H4 (cell line): ENCODE measurements around the gene GNPNAT1. TPM values are rescaled to one million over a fixed set of nuclear protein-coding genes. Genes with fewer than 3 reads are reported as not detected.
"Not testable (repeated sequence)": the region's sequence is repeated elsewhere in the genome, so short reads cannot be mapped to it uniquely, and the experiment has no call there.

Experiments
- DNase-seq: peaks from one replicate; pipeline ENCODE4 v3.0.0-alpha.2; 2015; ENCODE audit warnings: low spot score
- total RNA-seq: library from RNA; depleted of rRNA; stranded (reverse); fragments of >200 nt; shearing (Covaris generic); gene quantifications from 2 replicates; pipeline ENCODE4 v1.2.3, GENCODE V29; 2014; rRNA removed

Gene GNPNAT1
- total RNA-seq, 1 experiment from 2014 or later, result 25.6 TPM

GRCh38 chr14:52729585-52729924 lies 61.9 kb downstream of the GNPNAT1 start:
- no peak for DNase-seq

DNA sequence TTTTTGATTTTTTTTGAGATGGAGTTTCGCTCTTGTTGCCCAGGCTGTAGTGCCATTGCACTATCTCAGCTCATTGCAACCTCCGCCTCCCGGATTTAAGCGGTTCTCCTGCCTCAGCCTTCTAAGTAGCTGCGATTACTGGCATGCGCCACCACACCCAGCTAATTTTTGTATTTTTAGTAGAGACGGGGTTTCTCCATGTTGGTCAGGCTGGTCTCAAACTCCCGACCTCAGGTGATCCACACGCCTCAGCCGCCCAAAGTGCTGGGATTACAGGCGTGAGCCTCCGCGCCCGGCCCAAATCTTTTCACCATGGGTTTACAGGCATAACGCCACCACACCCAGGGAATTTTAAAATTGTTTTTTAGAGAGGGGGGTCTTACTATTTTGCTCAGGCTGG lies 62.4 kb downstream of the GNPNAT1 start:
- DNase-seq, result not testable (repeated sequence)

GRCh38 chr14:52727509-52727908 lies 63.9 kb downstream of the GNPNAT1 start:
- not testable (repeated sequence) for DNase-seq

Other genes with a start within 250 kb of the GNPNAT1 start
- 3.9 and 5.0 TPM in 2 replicates for gene TXNDC16, start 239.1 kb downstream of the GNPNAT1 start, total RNA-seq
- 0.49 and 0.89 TPM in 2 replicates for gene GPR137C, start 238.8 kb downstream of the GNPNAT1 start, total RNA-seq
- 63.3 and 73.6 TPM in 2 replicates for gene ERO1A, start 96.0 kb downstream of the GNPNAT1 start, total RNA-seq
- gene PSMC6, start 84.4 kb downstream of the GNPNAT1 start, total RNA-seq, result 153 and 175 TPM in 2 replicates
- gene STYX, start 61.4 kb downstream of the GNPNAT1 start, total RNA-seq, result 7.2 and 10.5 TPM in 2 replicates
- gene FERMT2, start 159.4 kb upstream of the GNPNAT1 start, total RNA-seq, result 47.1 and 53.5 TPM in 2 replicates